GM13976 (cell line): ENCODE results near the gene AMOTL2.

Experiments
- DNase-seq: peaks from one replicate; pipeline ENCODE4 v3.0.0; 2012; ENCODE audit warnings: low spot score
- CTCF ChIP-seq: IDR thresholded peaks from 2 replicates; pipeline ENCODE4 v1.5.1; 2012; ENCODE audit warnings: borderline replicate concordance, mild to moderate bottlenecking; ENCODE audit not compliant: insufficient read depth; ENCODE audit errors: extremely low read depth, missing control alignments, control extremely low read depth
- in situ Hi-C: fragments of 300-500 bp; cut with MboI; formaldehyde crosslinking; loops from one replicate; pipeline ENCODE4 v1.12.0; 2022; ENCODE audit warnings: low sequenced_read_pairs, mixed read lengths, inconsistent platforms; ENCODE audit not compliant: unreplicated experiment

The AMOTL2 gene

GRCh38 chr3:134326760-134327593, 47.3 kb downstream of the AMOTL2 start:
- in situ Hi-C loops: no loop called here
- TF ChIP-seq CTCF: no peak
- DNase-seq: no peak

GRCh38 chr3:134326126-134326525, 48.1 kb downstream of the AMOTL2 start:
- in situ Hi-C loops: no loop called here
- no peak for TF ChIP-seq CTCF
- DNase-seq: no peak

GRCh38 chr3:134325706-134326105, 48.5 kb downstream of the AMOTL2 start:
- no peak for DNase-seq
- in situ Hi-C loops: no loop called here
- no peak for TF ChIP-seq CTCF

GRCh38 chr3:134325061-134325705, 49.1 kb downstream of the AMOTL2 start:
- in situ Hi-C loops: no loop called here
- no peak for DNase-seq
- no peak for TF ChIP-seq CTCF

- TF ChIP-seq CTCF: no peak
- DNase-seq: no peak
- in situ Hi-C loops: no loop called here
Measured at GRCh38 chr3:134323966-134324962, 50.0 kb downstream of the AMOTL2 start.

- no peak for DNase-seq
- no peak for TF ChIP-seq CTCF
- in situ Hi-C loops: no loop called here
Measured at GRCh38 chr3:134322286-134322685, 52.0 kb downstream of the AMOTL2 start.
